Heart left ventricle (tissue), 13 donors: Measurements from ENCODE around the gene ANKRD22.

Experiments used
- CTCF ChIP-seq, 12 donors: fragments of 200-600 bp; sonication (generic) in 4 of 12; IDR thresholded peaks; one replicate each; pipeline versions ENCODE4 v1.5.0 to v1.8.0; 2018 to 2022; ENCODE audit warnings: antibody characterized with exemption in 12 of 12, mild to moderate bottlenecking in 5 of 12
- POLR2A ChIP-seq, 2 donors: fragments of 450-650 bp; IDR thresholded peaks; one replicate each; pipeline ENCODE4 v1.6.1; 2017; ENCODE audit warnings: antibody characterized with exemption in 2 of 2, mild to moderate bottlenecking in 2 of 2, moderate library complexity in 2 of 2
- donor health status: ischemic (EF 13 %, LVEDD 7.1; RV severe dilation, severe dysfunction).
- donor health status: DM: no; HTN: yes; CAD: no.
- donor health status: DM: no; HTN: no; CAD: no.
- donor health status: ischemic (EF 25% LVEDD 6.9; RV normal size, moderate dysfunction).
- donor health status: ischemic (EF 25% LVEDD 5.7; RV mildly dilated, moderate dysfunction).
- donor health status: ischemic (EF 35%, LVEDD 5.7; RV mildly dilated, moderate dysfunction).
- donor health status: nonischemic (EF 11% LVEDD 7.7; RV severe dilation, severe dysfunction).
- donor health status: DM: yes; HTN: yes; CAD: no.
- donor health status: PGD.
- donor health status: ischemic (EF 29% LVEDD 5.4; RV normal size, mild dysfunction).
- donor health status: nonischemic (EF 23%, LVEDD 6.1; RV moderate dilation, normal function).

- TF ChIP-seq CTCF (IDR thresholded peaks at IDR 0.05), result no peak
- no peak for TF ChIP-seq POLR2A (IDR thresholded peaks at IDR 0.05)
These were observed 17.9 kb downstream of the ANKRD22 start for GRCh38 chr10:88833723-88834122.
